HG03439 (cell line): ENCODE data around the gene SLC22A15.
"Not testable (repeated sequence)": the region's sequence is repeated elsewhere in the genome, so short reads cannot be mapped to it uniquely, and the experiment has no call there.

Experiments
- ATAC-seq: cut with Tn5 transposase; IDR thresholded peaks from one replicate; pipeline ENCODE4 v1.9.1; 2021; ENCODE audit warnings: mild to moderate bottlenecking, moderate library complexity; ENCODE audit not compliant: unreplicated experiment

Gene SLC22A15

DNA sequence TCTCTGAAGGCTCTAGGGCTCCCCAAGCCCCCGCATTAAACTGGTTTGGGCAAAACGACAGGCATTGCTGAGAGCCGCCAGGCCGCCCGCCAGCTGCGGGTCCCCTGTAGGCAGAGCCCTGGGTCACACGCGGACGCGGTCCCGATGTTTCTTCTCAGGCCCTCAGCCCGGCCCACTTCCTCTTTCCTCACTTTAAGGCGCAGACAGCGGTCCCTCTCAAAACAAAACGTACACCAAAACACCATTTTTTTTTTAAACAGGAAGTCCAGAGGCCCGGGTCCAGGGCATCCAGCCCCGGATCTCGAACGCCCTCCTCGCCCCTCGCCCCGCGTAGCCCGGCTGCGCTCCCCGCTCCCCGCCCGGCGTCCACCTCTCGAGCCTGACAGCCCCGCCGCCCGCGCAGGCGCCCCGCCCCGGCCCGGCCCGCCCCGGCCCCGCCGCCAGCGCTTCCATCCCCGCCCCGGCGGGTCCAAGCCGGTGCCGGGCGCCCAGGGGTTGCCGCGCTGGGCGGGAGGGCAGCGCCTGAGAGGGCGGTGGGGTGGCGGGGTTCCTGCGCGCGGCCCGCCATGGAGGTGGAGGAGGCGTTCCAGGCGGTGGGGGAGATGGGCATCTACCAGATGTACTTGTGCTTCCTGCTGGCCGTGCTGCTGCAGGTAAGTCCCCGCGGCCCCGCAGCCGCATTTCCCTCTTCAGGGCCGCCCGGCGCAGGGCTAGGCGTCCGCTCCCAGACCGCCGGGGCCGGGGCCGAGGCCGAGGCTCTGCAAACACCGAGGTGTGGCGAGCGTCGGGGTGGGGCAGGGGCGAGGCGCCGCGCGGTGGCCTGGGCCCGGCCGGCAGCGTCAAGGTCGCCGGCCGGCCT, at the start of gene SLC22A15:
Gene SLC22A15, plus strand, starts transcription at position 452 of the 859 bp plus-strand sequence. Its CDS starts 115 bp downstream, at position 567.
- ATAC-seq, result peak; percentile 81

DNA sequence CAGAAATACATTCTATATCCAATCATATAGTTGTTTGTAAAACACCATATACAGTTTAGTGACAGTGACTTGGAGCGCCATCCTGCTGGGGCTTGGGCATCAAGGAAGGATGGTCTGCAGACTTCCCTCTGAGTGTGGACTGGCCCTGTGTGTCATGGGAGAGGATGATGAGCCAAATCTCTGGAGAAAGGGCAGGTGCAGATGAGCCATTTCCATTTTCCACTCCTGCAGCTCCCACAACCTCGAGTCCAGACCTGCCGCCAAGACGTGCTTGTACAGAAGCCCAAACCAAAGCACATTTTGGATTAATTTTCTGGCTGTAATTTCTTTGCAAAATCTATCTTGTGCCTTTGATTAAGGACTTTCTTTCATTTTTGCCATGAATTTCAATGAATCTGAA, 48.3 kb upstream of the SLC22A15 start:
- ATAC-seq, result no peak

DNA sequence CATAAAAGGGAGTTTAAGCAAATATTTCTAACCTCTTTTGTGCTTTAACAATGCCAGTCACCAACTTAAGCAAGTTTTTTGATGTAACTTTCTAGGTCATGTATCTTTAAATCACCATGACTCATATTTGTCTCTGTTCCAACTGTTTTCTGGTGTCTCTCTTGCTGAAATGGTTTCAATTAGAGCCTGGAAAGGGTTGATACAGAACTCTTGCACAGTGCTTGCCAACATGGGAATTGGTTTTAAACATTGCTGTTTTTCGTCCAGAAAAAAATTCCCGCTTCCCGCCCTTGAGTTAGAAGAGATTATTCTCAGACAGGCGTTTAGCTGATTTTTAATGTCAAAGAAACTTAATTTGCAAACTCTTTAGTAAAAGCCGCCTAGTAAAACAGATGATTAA, 46.4 kb upstream of the SLC22A15 start:
- ATAC-seq, result no peak

DNA sequence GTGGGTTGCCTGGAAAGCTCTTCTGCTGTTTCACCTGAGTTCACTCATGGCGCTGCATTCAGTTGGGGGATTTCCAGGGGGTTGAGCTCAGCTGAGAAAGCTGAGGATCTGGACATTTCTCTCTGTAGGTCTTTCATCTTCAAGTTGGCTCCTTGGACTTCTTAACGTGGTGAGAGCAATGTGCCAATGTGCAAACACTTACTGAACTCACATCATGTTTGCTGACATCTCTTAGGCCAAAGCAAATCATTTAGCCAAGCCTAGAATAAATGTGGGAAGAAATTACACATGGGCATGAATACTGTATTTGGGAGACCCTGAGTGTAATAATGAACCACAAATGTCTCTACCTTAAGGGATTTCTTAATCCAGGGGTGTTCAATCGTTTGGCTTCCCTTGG, 42.7 kb upstream of the SLC22A15 start:
- no peak for ATAC-seq

DNA sequence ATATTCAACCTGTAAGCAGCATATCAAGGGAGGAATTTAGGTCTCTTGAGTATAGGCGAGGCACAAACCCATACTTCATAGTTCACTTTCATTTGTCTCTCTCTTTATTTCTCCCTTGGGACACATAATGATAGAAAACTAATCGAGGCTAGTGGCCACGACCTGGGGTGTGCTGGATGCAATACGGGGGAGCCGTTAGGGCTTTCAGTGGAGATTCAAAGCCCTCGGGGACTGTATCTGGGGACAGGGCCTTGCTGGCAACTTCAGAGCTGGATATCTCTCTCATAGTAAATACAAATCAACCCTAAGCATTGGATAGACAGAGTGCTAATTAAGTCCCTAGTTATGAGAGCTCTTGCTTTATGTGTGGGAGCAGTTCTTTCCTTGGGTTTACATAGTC, 36.9 kb upstream of the SLC22A15 start:
- ATAC-seq, result no peak

DNA sequence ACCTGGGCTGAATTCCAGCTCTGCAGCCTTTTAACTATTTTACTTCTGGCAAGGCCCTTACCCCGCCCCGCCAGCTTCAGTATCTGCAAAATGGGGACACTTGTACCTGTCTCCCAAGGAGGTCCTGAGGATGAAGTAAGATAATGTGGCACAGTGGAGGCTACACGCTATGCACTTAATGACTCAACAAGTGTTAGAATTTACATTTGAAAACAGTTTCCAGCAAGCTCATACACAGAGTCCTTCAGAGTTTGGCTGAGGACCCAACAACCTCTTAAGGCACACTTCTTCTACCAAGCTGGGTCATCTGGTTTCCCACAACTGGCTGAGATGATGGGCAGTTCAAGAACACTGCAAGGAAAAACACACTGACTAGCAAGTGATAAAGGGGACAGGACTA, 30.2 kb upstream of the SLC22A15 start:
- no peak for ATAC-seq

DNA sequence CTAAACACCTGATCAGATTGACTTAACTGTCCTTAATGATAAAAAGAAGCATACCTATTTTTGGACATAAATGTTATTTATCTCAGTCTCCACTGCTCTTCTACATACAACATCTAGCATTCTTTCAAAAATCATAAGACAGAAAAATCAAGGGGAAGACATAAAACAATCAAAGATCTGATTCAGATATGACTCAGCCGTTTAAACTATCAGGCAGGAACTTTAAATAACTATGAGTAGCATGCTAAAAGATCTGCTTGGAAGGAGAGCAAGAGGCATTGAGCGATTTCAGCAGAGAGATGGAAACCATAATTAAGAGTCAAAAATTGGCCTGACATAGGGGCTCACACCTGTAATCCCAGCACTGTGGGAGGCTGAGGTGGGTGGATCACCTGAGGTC, 27.2 kb upstream of the SLC22A15 start:
- no peak for ATAC-seq

DNA sequence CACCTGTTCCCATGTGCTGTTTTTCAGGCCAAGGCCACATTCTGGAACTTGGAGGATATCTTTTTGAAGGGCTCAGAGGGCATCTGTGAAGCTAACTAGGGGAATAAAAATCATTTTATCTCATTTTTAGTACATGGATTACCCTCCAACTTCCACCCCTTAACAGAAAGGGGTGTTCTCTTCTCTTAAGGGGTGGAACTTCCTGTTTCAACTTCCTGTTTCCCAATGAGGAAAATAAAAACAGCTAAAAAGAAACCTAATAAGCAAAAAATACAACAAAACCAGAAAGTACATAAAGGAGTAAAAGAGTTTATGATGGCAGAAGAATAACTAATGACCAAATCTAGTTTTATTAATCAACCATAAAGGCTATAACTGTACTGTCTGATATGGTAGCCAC, 24.8 kb upstream of the SLC22A15 start:
- no peak for ATAC-seq

DNA sequence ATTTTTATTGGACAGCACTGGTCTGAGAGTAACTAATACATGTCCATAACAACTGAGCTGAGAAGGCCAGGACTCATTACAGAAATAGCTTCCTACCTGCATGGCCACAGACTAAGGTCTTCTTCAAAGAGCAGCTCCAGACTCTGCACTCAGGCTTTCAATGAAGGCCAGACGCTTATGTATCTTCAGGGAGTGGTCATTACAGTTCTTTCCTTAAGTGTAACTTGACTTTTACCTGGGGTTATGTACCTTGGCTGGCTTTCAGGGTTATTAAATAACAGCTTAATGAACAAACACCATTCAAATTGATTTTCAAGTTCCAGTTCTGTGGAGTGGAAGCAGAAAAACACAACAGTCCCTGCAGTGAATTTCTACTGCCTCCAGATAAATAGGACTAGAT, 23.8 kb upstream of the SLC22A15 start:
- no peak for ATAC-seq

DNA sequence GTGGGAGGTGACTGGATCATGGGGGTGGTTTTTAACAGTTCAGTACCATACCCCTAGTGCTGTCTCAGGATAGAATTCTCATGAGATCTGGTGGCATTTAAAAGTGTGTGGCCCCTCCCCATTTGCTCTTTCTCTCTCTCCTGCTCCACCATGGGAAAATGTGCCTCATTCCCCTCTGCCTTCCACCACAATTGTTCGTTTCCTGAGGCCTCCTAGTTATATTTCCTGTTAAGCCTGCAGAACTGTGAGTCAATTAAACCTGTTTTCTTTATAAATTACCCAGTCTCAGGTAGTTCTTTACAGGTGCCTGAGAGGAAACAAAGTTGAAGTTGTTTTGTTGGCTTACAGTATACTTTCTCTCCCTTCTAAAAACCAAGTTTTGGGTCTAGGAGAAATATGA, 23.1 kb upstream of the SLC22A15 start:
- no peak for ATAC-seq

DNA sequence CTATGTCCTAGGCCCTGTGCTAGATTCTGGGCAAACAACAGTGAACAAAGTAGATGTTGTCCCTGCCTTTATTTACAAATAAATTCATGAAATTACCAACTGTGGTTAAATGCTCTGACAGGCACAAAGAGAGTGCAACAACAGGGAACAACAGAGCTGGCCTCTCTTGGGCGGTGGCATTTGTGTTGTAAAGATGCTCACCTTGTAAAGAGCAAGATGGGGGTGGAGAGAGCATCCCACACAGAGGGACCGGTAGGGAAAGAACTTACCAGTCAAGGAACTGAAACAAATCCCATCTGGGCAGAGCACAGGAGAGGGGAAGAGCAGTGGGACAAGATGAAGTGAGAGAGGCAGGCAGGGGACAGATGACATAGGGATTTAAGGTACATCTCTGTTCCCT, 21.6 kb upstream of the SLC22A15 start:
- ATAC-seq, result no peak

DNA sequence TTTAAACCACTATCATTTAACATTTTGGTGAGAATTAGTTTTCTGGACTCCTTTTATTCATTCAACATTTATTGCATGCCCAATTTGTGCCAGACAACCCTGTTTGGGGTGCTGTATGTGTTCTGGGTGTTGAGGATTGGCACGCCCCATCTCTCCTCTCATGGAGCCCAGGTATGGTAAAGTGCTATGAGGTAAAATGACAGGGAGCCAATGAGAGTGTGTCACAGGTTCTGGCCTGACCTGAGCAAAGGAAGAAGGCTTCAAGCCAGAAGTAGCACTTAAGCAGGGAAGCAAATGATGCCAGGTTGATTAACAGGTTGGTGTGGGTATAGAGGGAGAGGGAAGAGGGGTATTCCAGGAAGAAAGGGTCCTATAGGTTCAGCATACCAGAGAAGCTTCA, 21.1 kb upstream of the SLC22A15 start:
- no peak for ATAC-seq

DNA sequence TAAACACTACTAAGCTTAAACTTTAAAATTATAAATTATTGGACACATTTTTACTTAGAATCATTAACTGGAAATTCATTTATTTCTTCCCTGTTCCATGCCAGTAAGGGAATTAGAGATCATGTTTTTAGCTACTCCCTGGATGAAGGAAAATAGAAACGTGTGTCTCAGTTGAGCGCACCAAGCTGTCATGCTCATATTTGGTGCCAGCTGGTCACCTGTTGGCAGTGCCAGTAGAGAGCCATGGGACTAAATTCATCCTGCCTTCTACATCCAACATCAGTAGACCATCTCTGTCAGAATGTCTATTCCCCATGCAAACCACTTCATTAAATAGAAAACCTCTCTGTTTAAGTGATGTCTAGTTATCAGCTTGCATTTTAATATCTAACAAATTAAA, 17.4 kb upstream of the SLC22A15 start:
- no peak for ATAC-seq

DNA sequence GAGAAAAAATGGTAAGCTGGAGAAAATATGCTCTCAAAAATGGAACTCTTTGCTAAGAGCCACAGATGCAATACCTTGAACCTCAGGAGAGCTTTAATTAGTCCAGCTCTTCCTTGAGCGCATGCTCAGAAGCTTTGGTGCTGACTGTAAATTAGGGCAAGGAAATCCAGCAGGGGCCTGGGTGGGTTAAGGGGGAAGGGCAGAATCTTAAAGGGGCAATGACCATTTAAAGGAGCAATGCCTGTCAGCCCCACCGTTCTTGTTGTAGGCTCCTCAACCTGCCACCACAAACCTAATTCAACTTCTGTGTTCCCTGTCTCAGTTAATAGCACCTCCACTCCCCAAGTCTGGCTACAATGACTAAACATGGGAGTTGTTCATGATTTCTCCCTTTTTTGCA, 6.8 kb upstream of the SLC22A15 start:
- no peak for ATAC-seq

DNA sequence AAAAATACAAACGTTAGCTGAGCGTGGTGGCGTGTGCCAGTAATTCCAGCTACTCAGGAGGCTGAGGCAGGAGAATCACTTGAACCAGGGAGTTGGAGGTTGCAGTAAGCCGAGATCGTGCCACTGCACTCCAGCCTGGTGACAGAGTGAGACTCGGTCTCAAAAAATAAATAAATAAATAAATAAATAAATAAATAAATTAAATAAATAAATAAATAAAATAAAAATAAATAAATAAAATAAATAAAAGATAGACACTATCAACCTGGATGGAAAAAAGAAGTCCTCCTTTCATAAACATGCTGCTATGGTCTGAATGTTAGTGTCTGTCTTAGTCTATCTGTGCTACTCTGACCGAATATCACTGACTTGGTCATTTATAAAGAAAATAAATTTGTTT, 4.5 kb upstream of the SLC22A15 start:
- ATAC-seq, result not testable (repeated sequence)

DNA sequence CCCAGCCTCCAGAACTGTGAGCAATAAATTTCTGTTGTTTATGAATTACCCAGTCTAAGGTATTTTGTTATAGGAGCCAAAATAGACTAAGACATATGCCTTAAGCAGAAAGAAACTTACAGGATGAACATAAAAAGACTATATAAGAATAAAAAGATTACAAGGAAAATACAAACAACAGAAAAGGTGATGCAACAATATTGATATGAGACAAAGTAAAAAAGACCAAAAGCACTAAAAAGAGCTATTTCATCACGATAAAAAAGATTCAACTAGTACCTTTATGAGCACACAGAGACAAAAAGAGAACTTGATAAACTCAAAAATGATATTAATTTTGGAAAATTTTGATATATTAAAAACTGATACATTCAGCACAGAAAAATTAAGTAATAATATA, 3.2 kb upstream of the SLC22A15 start:
- no peak for ATAC-seq

DNA sequence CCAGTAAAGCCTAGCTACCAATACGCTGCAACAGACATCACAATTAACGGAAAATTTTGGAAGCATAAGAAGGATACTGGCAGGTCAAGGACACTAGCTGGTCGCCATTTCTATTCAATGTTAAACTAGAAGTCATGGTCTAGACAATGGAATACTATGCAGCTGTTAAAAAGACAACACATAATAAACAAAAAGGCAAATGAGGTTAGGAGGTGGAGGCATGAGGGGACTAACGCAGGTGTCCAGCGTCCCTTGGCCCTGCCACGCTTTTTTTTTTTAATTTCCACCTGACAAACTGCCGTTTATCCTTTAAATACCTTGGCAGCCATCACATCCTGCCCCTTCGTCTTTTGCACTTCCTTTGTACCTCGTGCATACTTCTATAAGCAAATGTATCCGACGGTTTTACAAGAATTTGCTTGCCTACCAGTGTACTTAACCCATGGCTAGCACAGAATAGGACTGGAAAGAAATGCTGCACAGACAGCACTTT, 698 bp upstream of the SLC22A15 start:
- no peak for ATAC-seq

DNA sequence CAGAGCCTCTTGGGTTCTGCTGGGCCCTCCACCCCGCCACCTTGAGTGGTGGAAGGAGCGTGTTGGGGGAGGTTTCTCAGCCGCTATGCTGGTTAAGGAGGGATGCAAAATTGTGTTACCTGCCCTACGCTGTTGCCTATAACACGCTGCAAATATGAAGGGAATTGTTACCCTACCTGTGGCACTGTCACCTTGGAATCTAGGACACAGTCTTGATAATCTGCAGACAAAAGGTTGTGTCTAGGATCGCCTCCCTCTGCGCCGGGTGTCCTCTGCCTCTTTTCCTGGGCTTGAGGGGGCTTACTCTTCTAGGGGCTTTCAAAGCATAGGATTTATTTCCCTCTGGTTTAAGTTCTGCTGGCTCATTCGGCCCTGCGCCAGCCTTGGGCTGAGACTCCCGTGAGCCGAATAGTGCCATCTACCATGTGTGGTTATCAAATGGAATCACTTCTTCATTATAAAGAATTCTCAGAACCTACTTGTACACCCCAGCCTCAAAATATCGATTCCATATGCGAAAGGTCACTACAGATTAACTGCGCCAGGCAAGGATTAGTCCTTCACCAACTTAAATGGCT, 697 bp downstream of the SLC22A15 start:
- no peak for ATAC-seq

DNA sequence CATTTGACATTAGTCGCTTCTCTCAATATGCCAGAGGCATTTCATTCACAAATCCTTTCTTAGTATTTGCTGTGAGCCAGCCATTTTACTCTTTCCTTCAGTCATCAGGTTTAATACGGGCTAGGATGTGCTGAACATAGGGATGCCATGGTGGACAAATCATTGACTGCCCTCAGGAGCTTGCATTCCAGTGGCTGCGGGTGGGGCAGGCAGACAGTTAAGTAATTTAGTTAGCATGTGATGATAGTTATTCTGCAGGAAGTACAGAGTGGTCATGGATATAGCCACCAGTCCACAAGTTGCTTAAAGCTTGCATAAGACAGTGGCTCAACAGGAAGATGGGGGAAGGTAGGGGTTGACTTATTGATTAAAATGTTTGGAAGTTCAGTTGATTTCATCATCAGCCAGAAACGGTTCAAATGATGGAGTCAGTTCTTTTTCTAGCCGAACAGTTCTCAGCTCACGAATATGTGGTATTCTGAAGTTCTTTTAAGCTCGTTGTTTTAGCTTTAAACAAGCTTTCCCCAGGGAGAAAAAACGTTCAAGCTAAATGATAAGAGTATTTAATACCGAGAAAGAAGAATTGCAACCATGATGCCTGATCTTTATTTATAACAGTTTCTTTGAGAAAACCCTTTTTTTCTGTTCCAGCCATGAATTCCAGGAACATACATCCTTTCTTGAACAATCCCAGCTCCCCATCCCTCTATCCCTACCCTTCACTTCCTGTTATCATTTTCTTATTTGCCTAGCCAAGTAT, 1.4 kb downstream of the SLC22A15 start:
- no peak for ATAC-seq

DNA sequence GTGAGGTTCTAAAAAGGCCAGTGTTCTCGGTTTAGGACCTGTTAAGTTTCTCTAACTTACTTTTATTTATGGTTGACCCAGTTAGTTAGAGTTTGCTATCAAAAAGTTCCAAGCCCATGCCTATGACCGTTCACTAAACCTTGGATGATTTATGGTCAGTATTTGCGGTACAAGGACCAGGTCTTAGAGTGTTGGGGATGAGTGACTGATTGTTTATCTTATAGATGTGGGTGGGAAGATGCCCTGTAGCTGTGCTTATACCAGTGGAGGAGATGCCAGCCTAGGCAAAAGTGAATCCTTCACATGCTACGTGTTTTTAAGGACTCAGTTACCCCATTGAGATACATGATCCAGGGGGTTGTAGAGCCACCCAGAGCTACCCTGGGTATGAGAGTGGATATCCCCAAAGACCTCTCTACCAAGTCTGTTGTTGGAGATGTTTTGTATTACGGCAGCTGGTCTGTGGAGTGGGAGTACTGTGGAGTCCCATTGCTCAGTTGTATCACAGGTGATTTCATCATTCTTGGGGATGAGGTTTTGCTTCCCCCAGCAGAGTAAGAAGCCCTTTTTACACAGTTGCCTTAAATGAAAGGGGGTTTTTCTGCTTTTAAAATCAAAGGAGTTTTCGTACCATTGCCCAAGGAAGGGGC, 2.1 kb downstream of the SLC22A15 start:
- no peak for ATAC-seq

DNA sequence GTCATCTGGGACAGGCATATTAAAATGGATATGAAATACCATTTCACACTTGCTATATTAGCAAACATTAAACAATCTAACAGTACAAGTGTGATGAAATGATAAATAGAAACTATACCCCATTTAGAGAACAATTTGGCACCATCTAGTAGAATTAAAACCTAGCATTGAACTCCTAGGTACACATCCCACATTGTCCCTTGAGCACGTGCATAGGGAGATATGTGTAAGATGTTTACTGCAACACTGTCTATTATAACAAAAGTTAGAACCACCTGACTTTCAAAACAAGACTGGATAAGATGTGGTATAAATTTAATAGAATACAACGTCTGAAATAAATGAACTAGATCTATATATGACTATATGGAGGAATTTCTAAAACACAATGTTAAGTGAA, 3.8 kb downstream of the SLC22A15 start:
- ATAC-seq, result no peak
